Panc1 (cell line): ENCODE data around the gene LGALS14. TPM values are rescaled to one million over a fixed set of nuclear protein-coding genes. Genes with fewer than 3 reads are reported as not detected.

Source experiments
- ATAC-seq: fragments of 200-7000 bp; cut with Tn5 transposase; 2 replicates; pipeline ENCODE4 v1.9.1; 2020; ENCODE audit warnings: mild to moderate bottlenecking, moderate library complexity
- BruUV-seq: library from RNA; stranded (reverse); fragments of 400-500 nt; replicated peaks from 2 replicates; lab custom pipeline; 2021; lab: Mats Ljungman, UMichigan
- CTCF ChIA-PET: fragments of 300-600 bp; sonication (Branson Sonifier 250); formaldehyde crosslinking; loops from one replicate; lab custom pipeline; 2022; ENCODE audit warnings: antibody characterized with exemption; lab: Charles Lee
- POLR2A ChIA-PET: fragments of 300-600 bp; sonication (Branson Sonifier 250); formaldehyde crosslinking; loops from one replicate; lab custom pipeline; 2022; ENCODE audit warnings: antibody characterized with exemption; lab: Charles Lee
- DNase-seq: peaks from one replicate; pipeline ENCODE4 v3.0.0-alpha.2; 2010; ENCODE audit warnings: low read depth, low spot score
- H3K27ac ChIP-seq: 2 replicates; pipeline ENCODE4 v1.5.1; 2011; ENCODE audit warnings: mild to moderate bottlenecking, low read length, inconsistent platforms
- H3K27me3 ChIP-seq: fragments of 200-500 bp; sonication (Bioruptor generic); 2 replicates; pipeline ENCODE4 v1.6.0; 2014; ENCODE audit warnings: low read length, inconsistent platforms; ENCODE audit not compliant: control insufficient read depth, insufficient read depth
- H3K36me3 ChIP-seq: fragments of 200-500 bp; sonication (Bioruptor generic); 2 replicates; pipeline ENCODE4 v1.5.1; 2014; ENCODE audit warnings: inconsistent platforms, mild to moderate bottlenecking, low read length, moderate library complexity; ENCODE audit not compliant: control insufficient read depth, insufficient read depth
- H3K4me1 ChIP-seq: 2 replicates; pipeline ENCODE4 v1.5.1; 2011; ENCODE audit warnings: inconsistent platforms, mild to moderate bottlenecking, low read length, moderate library complexity; ENCODE audit not compliant: control insufficient read depth, insufficient read depth
- H3K4me3 ChIP-seq, 2 experiments: 2 replicates each; pipeline ENCODE4 v1.5.1; 2011 to 2012; ENCODE audit warnings: low read depth in 2 of 2, low read length in 2 of 2, mild to moderate bottlenecking in 2 of 2, inconsistent platforms in 1 of 2, moderate library complexity in 1 of 2
- H3K9me3 ChIP-seq: fragments of 200-500 bp; sonication (Bioruptor generic); 2 replicates; pipeline ENCODE4 v1.5.1; 2014; ENCODE audit warnings: low read depth, mild to moderate bottlenecking, inconsistent platforms, low read length, moderate library complexity; ENCODE audit not compliant: control insufficient read depth, insufficient read depth
- CTCF ChIP-seq: fragments of 450-650 bp; IDR thresholded peaks from 2 replicates; pipeline ENCODE4 v1.5.1; 2017; ENCODE audit warnings: mild to moderate bottlenecking
- POLR2AphosphoS5 ChIP-seq: IDR thresholded peaks from 2 replicates; pipeline ENCODE4 v1.6.1; 2012; ENCODE audit warnings: mild to moderate bottlenecking, low read depth, low read length, moderate library complexity
- REST ChIP-seq, 2 experiments: IDR thresholded peaks; 2 replicates each; pipeline ENCODE4 v1.6.1; 2011 to 2012; ENCODE audit warnings: low read depth in 2 of 2, control low read depth in 1 of 2, low read length in 1 of 2, mild to moderate bottlenecking in 1 of 2, moderate library complexity in 1 of 2; ENCODE audit not compliant: insufficient read depth in 1 of 2
- SIN3A ChIP-seq: IDR thresholded peaks from 2 replicates; pipeline ENCODE4 v1.6.1; 2012; ENCODE audit warnings: low read depth, mild to moderate bottlenecking, low read length, moderate library complexity, borderline replicate concordance; ENCODE audit not compliant: insufficient read depth
- TCF7L2 ChIP-seq: IDR thresholded peaks from 2 replicates; pipeline ENCODE4 v1.6.1; 2011; ENCODE audit warnings: mild to moderate bottlenecking, low read depth, low read length, inconsistent platforms
- in situ Hi-C: cut with HindIII; loops from 2 replicates; pipeline ENCODE4 v1.10.0; 2016; ENCODE audit warnings: low sequenced_read_pairs, low pct_unique_long_range_greater_than_20kb
- intact Hi-C: fragments of 100-400 bp; cut with micrococcal nuclease; formaldehyde crosslinking; loops from one replicate; pipeline ENCODE4 v1.10.0; 2022; ENCODE audit not compliant: unreplicated experiment
- total RNA-seq: library from RNA; stranded (reverse); gene quantifications from one replicate; pipeline ENCODE4 v1.2.1, GENCODE V29; 2021; ENCODE audit not compliant: unreplicated experiment

The LGALS14 gene
- total RNA-seq, 1 experiment from 2014 or later, result not detected

- ATAC-seq, result peak; percentile 6
- no peak overlapping the region for H3K27ac ChIP-seq
- CTCF ChIA-PET, result interaction anchor here (1.0 to 9.0 kb wide), 3 partner anchors 88 to 239 kb away, joined by 3 to 508 read pairs (median 3); partner anchors contain the start of gene EID2
- no TSS peak for BruUV-seq
- POLR2A ChIA-PET, result no interaction called here
- H3K4me3 ChIP-seq, result no peak overlapping the region
- TF ChIP-seq CTCF (no peak), POLR2AphosphoS5 (no peak)
- peaks cover 54% of the 10 kb centered on the region for H3K27me3 ChIP-seq
- no peaks in the 10 kb centered on the region for H3K36me3 ChIP-seq
- in situ Hi-C loops, result no loop called here
- intact Hi-C loops, result no loop called here
- no peaks in the 10 kb centered on the region for H3K9me3 ChIP-seq
- H3K4me1 ChIP-seq, result peaks cover 11% of the 10 kb centered on the region
- no peak for DNase-seq
Observed at GRCh38 chr19:39679056-39679790, 25.1 kb upstream of the LGALS14 start.

DNA sequence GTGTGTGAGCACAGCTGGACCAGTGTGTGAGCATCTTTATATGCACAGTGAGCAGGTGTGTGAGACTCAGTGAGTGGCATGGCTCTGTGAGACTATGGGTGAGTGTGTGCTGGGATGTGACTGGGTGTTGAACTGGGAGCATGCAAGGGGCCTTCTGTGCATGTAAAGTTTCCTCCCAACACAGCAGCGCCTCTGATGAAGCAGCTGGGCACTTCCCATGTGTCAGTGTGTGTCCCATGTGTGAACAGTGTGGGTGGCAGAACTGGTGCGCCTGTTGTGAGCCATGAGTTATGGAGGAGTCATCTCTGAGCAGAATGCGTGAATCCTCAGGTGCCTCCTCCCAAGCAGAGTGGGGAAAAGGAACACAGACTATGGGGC, 24.5 kb upstream of the LGALS14 start:
- DNase-seq (no peak), ATAC-seq (peak; percentile 31)
- Histone ChIP-seq H3K4me3 (no peak overlapping the region), H3K27ac (no peak overlapping the region), H3K27me3 (peaks cover 54% of the 10 kb centered on the region), H3K9me3 (no peaks in the 10 kb centered on the region), H3K36me3 (no peaks in the 10 kb centered on the region), H3K4me1 (peaks cover 11% of the 10 kb centered on the region)
- no TSS peak for BruUV-seq
- POLR2A ChIA-PET, result no interaction called here
- in situ Hi-C loops, result no loop called here
- CTCF ChIA-PET, result interaction anchor here (1.0 to 1.1 kb wide), 3 partner anchors 8 to 140 kb away, joined by 3 to 8 read pairs (median 3); partner anchors contain the start of gene EID2
- intact Hi-C loops, result no loop called here
- no peak for TF ChIP-seq REST (IDR thresholded peaks at IDR 0.05; ENCODE audit: insufficient read depth in 1 of 2, low read depth in 2 of 2, low read length in 1 of 2)
- TF ChIP-seq POLR2AphosphoS5, result no peak
- no peak for TF ChIP-seq SIN3A
- TF ChIP-seq CTCF, result no peak
- no peak for TF ChIP-seq TCF7L2
